GM12878 (cell line): ENCODE data around the gene SNRPA1. TPM values are rescaled to one million over a fixed set of nuclear protein-coding genes. Genes with fewer than 3 reads are reported as not detected.

Experiments used
- ATAC-seq: fragments of 200-7000 bp; cut with Tn5 transposase; 3 replicates; pipeline ENCODE4 v1.9.1; 2020; ENCODE audit warnings: mild to moderate bottlenecking, moderate library complexity
- BruUV-seq: library from RNA; stranded (reverse); fragments of 400-500 nt; replicated peaks from 2 replicates; lab custom pipeline; 2021; lab: Mats Ljungman, UMichigan
- CTCF ChIA-PET: fragments of 300-600 bp; sonication (Branson Sonifier 250); formaldehyde crosslinking; extraction: SDS; loops from one replicate; lab custom pipeline; 2021; ENCODE audit warnings: inconsistent platforms; lab: Yijun Ruan, JAX
- POLR2A ChIA-PET: fragments of 350-600 bp; formaldehyde crosslinking; extraction: SDS; loops from one replicate; lab custom pipeline; 2021; ENCODE audit warnings: inconsistent platforms; lab: Charles Lee
- RAD21 ChIA-PET: fragments of 300-600 bp; sonication (Branson Sonifier 250); formaldehyde crosslinking; loops from one replicate; lab custom pipeline; 2023; ENCODE audit warnings: antibody characterized with exemption; ENCODE audit not compliant: unreplicated experiment; lab: Charles Lee
- SMC1A ChIA-PET: fragments of 300-600 bp; sonication (Branson Sonifier 250); formaldehyde crosslinking; loops from one replicate; lab custom pipeline; 2023; ENCODE audit not compliant: unreplicated experiment, uncharacterized antibody; lab: Charles Lee
- DNase-seq: peaks from one replicate; pipeline ENCODE4 v3.0.0-alpha.2; 2011; ENCODE audit warnings: low read depth, low spot score
- FAIRE-seq: peaks from 3 replicates; lab custom pipeline; 2011; peaks lifted over from hg19 to GRCh38; lab: Jason Lieb, UNC
- H2AFZ ChIP-seq: 2 replicates; pipeline ENCODE4 v1.6.0; 2011; ENCODE audit warnings: low read depth, low read length, control low read depth; ENCODE audit not compliant: control insufficient read depth
- H3K27ac ChIP-seq: 2 replicates; pipeline ENCODE4 v1.5.1; 2011; ENCODE audit warnings: control low read depth; ENCODE audit not compliant: control insufficient read depth, insufficient read depth
- H3K27me3 ChIP-seq, 2 experiments: replicated peaks in 1 of 2; 2 replicates each; pipeline versions ENCODE4 v1.6.0 to v1.6.1; 2011; ENCODE audit warnings: low read length in 1 of 2; ENCODE audit not compliant: control insufficient read depth in 2 of 2, insufficient read depth in 2 of 2
- H3K36me3 ChIP-seq, 2 experiments: 2 replicates each; pipeline ENCODE4 v1.5.1; 2011; ENCODE audit warnings: low read length in 1 of 2; ENCODE audit not compliant: control insufficient read depth in 2 of 2, insufficient read depth in 2 of 2
- H3K4me1 ChIP-seq: 2 replicates; pipeline ENCODE4 v1.6.1; 2011; ENCODE audit warnings: mild to moderate bottlenecking, low read length, moderate library complexity, mixed read lengths; ENCODE audit not compliant: control insufficient read depth, insufficient read depth
- H3K4me2 ChIP-seq: 2 replicates; pipeline ENCODE4 v1.6.0; 2011; ENCODE audit warnings: control low read depth; ENCODE audit not compliant: control insufficient read depth, insufficient read depth
- H3K4me3 ChIP-seq: fragments of 200-600 bp; sonication (generic); 2 replicates; pipeline ENCODE4 v1.5.1; 2016
- H3K79me2 ChIP-seq: 2 replicates; pipeline ENCODE4 v1.6.0; 2011; ENCODE audit warnings: low read length; ENCODE audit not compliant: control insufficient read depth, insufficient read depth
- H3K9ac ChIP-seq: 2 replicates; pipeline ENCODE4 v1.8.0; 2011; ENCODE audit warnings: low read length, control low read depth, mixed read lengths; ENCODE audit not compliant: control insufficient read depth, insufficient read depth
- H3K9me3 ChIP-seq: replicated peaks from 3 replicates; pipeline ENCODE4 v1.5.1; 2011; ENCODE audit warnings: mild to moderate bottlenecking, low read length; ENCODE audit not compliant: control insufficient read depth, insufficient read depth
- H4K20me1 ChIP-seq: 2 replicates; pipeline ENCODE4 v1.6.0; 2011; ENCODE audit not compliant: control insufficient read depth, insufficient read depth
- CBFB ChIP-seq: IDR thresholded peaks from 2 replicates; pipeline ENCODE4 v1.6.1; 2016; ENCODE audit warnings: antibody characterized with exemption, low read depth
- CHD1 ChIP-seq: IDR thresholded peaks from 2 replicates; pipeline ENCODE4 v1.6.1; 2012; ENCODE audit warnings: low read depth, low read length, improper control_type of control experiment
- FOXM1 ChIP-seq: IDR thresholded peaks from 2 replicates; pipeline ENCODE4 v1.6.1; 2012; ENCODE audit warnings: low read depth, mild to moderate bottlenecking, inconsistent platforms, low read length, moderate library complexity
- GATAD2B ChIP-seq: fragments of 450-650 bp; conservative IDR thresholded peaks from 2 replicates; pipeline ENCODE4 v1.6.1; 2017; ENCODE audit warnings: low read depth, mild to moderate bottlenecking, moderate library complexity
- HDAC2 ChIP-seq: fragments of 200-600 bp; sonication (generic); IDR thresholded peaks from 2 replicates; pipeline ENCODE4 v1.6.1; 2017
- HDGF ChIP-seq: fragments of 450-650 bp; IDR thresholded peaks from 2 replicates; pipeline ENCODE4 v1.6.1; 2016; ENCODE audit warnings: antibody characterized with exemption
- IRF4 ChIP-seq: IDR thresholded peaks from 2 replicates; pipeline ENCODE4 v1.6.1; 2011; ENCODE audit warnings: low read depth, low read length
- MEF2A ChIP-seq: IDR thresholded peaks from 2 replicates; pipeline ENCODE4 v1.6.1; 2011; ENCODE audit warnings: low read depth, mild to moderate bottlenecking, low read length, moderate library complexity; ENCODE audit not compliant: insufficient read depth
- NFYA ChIP-seq: IDR thresholded peaks from 2 replicates; pipeline ENCODE4 v1.6.1; 2011; ENCODE audit warnings: low read depth, mild to moderate bottlenecking, low read length, improper control_type of control experiment, borderline replicate concordance
- NR2C1 ChIP-seq: fragments of 450-650 bp; IDR thresholded peaks from 2 replicates; pipeline ENCODE4 v1.6.1; 2017; ENCODE audit warnings: antibody characterized with exemption, mild to moderate bottlenecking, moderate library complexity
- NR2C2 ChIP-seq: IDR thresholded peaks from 2 replicates; pipeline ENCODE4 v1.6.1; 2011; ENCODE audit warnings: borderline replicate concordance, low read depth; ENCODE audit not compliant: control insufficient read depth, insufficient read length
- PAX5 ChIP-seq: IDR thresholded peaks from 2 replicates; pipeline ENCODE4 v1.6.1; 2011; ENCODE audit warnings: low read depth, low read length, borderline replicate concordance
- PAX8 ChIP-seq: fragments of 450-650 bp; IDR thresholded peaks from 2 replicates; pipeline ENCODE4 v1.6.1; 2017; ENCODE audit warnings: mild to moderate bottlenecking, moderate library complexity
- POU2F2 ChIP-seq: IDR thresholded peaks from 3 replicates; pipeline ENCODE4 v1.6.1; 2011; ENCODE audit warnings: low read depth, mild to moderate bottlenecking, low read length, borderline replicate concordance
- RB1 ChIP-seq: fragments of 450-650 bp; formaldehyde crosslinking; IDR thresholded peaks from 2 replicates; pipeline ENCODE4 v1.6.1; 2017; ENCODE audit warnings: mild to moderate bottlenecking, borderline replicate concordance
- SREBF1 ChIP-seq: IDR thresholded peaks from 2 replicates; pipeline ENCODE4 v1.6.1; 2012; ENCODE audit warnings: mild to moderate bottlenecking, low read length
- TCF12 ChIP-seq: IDR thresholded peaks from 2 replicates; pipeline ENCODE4 v1.6.1; 2011; ENCODE audit warnings: low read depth, mild to moderate bottlenecking, low read length
- ZNF217 ChIP-seq: fragments of 450-650 bp; IDR thresholded peaks from 2 replicates; pipeline ENCODE4 v1.6.1; 2017; ENCODE audit warnings: antibody characterized with exemption, mild to moderate bottlenecking
- WGBS: methylation state at CpG from one replicate; pipeline ENCODE4 v1.1.6; 2016; ENCODE audit warnings: low lambda C conversion rate; ENCODE audit not compliant: insufficient replicate concordance, insufficient coverage; ENCODE audit errors: missing lambda C conversion rate; 5-methylcytosine and 5-hydroxymethylcytosine counted together
- in situ Hi-C: fragments of 300-500 bp; cut with MboI; formaldehyde crosslinking; loops from 9 replicates; pipeline ENCODE4 v1.14.3; 2018; ENCODE audit warnings: mixed read lengths
- intact Hi-C: fragments of 100-400 bp; cut with micrococcal nuclease; formaldehyde crosslinking; loops from one replicate; pipeline ENCODE4 v1.14.2; 2022; ENCODE audit not compliant: unreplicated experiment
- polyA plus RNA-seq, 11 experiments: library from polyadenylated mRNA; depleted of rRNA in 4 of 11; unstranded in 6 of 11; stranded (reverse) in 5 of 11; fragments of >200 nt; fragmentation: Nextera tagmentation in 4 of 11; fragmentation: Illumina TruSeq in 1 of 11; extraction: Ambion mirVana in 4 of 11; extraction: Trizol in 1 of 11; gene quantifications; 1 replicate in 1 of 11; 2 replicates in 10 of 11; pipeline versions ENCODE4 v1.2.1 to v1.2.3, GENCODE V29; 2011 to 2016; ENCODE audit warnings: inconsistent platforms in 2 of 11, missing spikeins in 2 of 11, low read depth in 1 of 11
- total RNA-seq, 4 experiments: library from RNA; depleted of rRNA in 3 of 4; stranded (reverse); fragments of >200 nt in 3 of 4; fragmentation: Illumina TruSeq in 1 of 4; extraction: Trizol in 1 of 4; gene quantifications; 2 replicates each; pipeline versions ENCODE4 v1.2.1 to v1.2.3, GENCODE V29; 2013 to 2021
- TF ChIP-seq, protein P1 (sequence below): IDR thresholded peaks from 2 replicates; pipeline ENCODE4 v1.6.1; 2011; ENCODE audit warnings: borderline replicate concordance, low read depth, mild to moderate bottlenecking, moderate library complexity, low read length; ENCODE audit not compliant: insufficient read depth, poor library complexity, severe bottlenecking
- TF ChIP-seq, protein P2 (sequence below): fragments of 450-650 bp; IDR thresholded peaks from 2 replicates; pipeline ENCODE4 v1.6.1; 2014; ENCODE audit warnings: mild to moderate bottlenecking

The SNRPA1 gene
- total and polyA plus RNA-seq, 10 of the 15 experiments (the other 5 are each of a cell fraction or from before 2014, with no cell fraction given): 59.9 to 267 (median 161) TPM

DNA sequence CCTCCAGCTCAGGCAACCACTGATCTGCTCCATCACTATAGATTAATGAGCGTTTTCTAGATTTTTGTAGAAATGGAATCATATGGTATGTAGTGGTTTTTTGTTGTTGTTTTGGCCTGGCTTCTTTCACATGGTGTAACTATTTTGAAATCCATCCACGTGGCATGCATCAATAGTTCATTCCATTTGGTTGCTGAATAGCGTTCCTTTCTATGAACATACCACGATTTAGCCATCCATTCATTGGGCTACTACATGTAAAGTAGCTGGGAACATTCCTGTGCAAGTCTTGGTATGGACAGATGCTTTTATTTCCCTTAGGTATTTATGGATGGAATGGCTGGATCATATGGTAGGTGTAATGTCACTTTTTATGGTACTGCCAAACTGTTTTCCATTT is 32.5 kb downstream of the SNRPA1 start:
- BruUV-seq: no TSS peak
- ChIA-PET SMC1A (interaction anchor here (0.6 to 6.5 kb wide), 6 partner anchors 12 to 246 kb away, joined by 3 to 41 read pairs (median 4); no protein-coding TSS in a partner anchor), RAD21 (interaction anchor here (0.9 to 1.4 kb wide), 5 partner anchors 13 to 392 kb away, joined by 3 to 4 read pairs (median 3); no protein-coding TSS in a partner anchor), CTCF (interaction anchor here (0.7 to 4.8 kb wide), 10 partner anchors 10 to 345 kb away, joined by 3 to 18 read pairs (median 6); partner anchors contain the start of gene CHSY1), POLR2A (interaction anchor here (0.6 to 2.0 kb wide), 3 partner anchors 13 to 18 kb away, joined by 3 to 7 read pairs (median 7); no protein-coding TSS in a partner anchor)
- no peak for DNase-seq
- Histone ChIP-seq H4K20me1 (no peaks in the 10 kb centered on the region), H3K4me1 (peaks cover 34% of the 10 kb centered on the region), H3K27ac (no peak overlapping the region), H3K4me3 (no peak overlapping the region), H3K27me3 (no peaks in the 10 kb centered on the region), H3K9ac (no peak overlapping the region), H3K4me2 (no peak overlapping the region), H3K36me3 (no peaks in the 10 kb centered on the region; a peak in 1 of 4 replicates), H3K79me2 (no peaks in the 10 kb centered on the region), H2AFZ (no peak overlapping the region), H3K9me3 (no peaks in the 10 kb centered on the region)
- no peak for TF ChIP-seq NR2C2
- TF ChIP-seq CBFB: no peak
- no peak for TF ChIP-seq NR2C1
- TF ChIP-seq SREBF1: no peak
- TF ChIP-seq, protein P1, sequence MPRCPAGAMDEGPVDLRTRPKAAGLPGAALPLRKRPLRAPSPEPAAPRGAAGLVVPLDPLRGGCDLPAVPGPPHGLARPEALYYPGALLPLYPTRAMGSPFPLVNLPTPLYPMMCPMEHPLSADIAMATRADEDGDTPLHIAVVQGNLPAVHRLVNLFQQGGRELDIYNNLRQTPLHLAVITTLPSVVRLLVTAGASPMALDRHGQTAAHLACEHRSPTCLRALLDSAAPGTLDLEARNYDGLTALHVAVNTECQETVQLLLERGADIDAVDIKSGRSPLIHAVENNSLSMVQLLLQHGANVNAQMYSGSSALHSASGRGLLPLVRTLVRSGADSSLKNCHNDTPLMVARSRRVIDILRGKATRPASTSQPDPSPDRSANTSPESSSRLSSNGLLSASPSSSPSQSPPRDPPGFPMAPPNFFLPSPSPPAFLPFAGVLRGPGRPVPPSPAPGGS: no peak
- no peak for TF ChIP-seq GATAD2B
- TF ChIP-seq, protein P2, sequence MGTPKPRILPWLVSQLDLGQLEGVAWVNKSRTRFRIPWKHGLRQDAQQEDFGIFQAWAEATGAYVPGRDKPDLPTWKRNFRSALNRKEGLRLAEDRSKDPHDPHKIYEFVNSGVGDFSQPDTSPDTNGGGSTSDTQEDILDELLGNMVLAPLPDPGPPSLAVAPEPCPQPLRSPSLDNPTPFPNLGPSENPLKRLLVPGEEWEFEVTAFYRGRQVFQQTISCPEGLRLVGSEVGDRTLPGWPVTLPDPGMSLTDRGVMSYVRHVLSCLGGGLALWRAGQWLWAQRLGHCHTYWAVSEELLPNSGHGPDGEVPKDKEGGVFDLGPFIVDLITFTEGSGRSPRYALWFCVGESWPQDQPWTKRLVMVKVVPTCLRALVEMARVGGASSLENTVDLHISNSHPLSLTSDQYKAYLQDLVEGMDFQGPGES: no peak
- no peak for TF ChIP-seq PAX5
- TF ChIP-seq TCF12: no peak
- TF ChIP-seq HDAC2: no peak
- TF ChIP-seq CHD1: no peak
- no peak for TF ChIP-seq HDGF
- no peak for TF ChIP-seq RB1
- TF ChIP-seq PAX8: no peak
- TF ChIP-seq FOXM1: no peak
- TF ChIP-seq IRF4: no peak
- TF ChIP-seq MEF2A: no peak
- TF ChIP-seq ZNF217: no peak
- TF ChIP-seq POU2F2: no peak
- TF ChIP-seq NFYA: no peak
- in situ Hi-C loops: loop anchor here (5.0 to 10.0 kb wide), 4 partner anchors 175 to 648 kb away; no protein-coding TSS in a partner anchor
- ATAC-seq: no peak
- no peak for FAIRE-seq
- intact Hi-C loops: no loop called here
- 75% methylated on average over 4 of the region's 4 CpGs for WGBS
